NCI-H748 (cell line): ENCODE results near the gene SLC25A30.
"Not testable (repeated sequence)": the region's sequence is repeated elsewhere in the genome, so short reads cannot be mapped to it uniquely, and the experiment has no call there.

ENCODE experiments used
- DNase-seq: peaks from one replicate; lab custom pipeline; 2025; ENCODE audit not compliant: unreplicated experiment; lab: John Stamatoyannopoulos, UW

The SLC25A30 gene

GRCh38 chr13:45368571-45368970, 49.6 kb downstream of the SLC25A30 start:
- DNase-seq, result no peak

- DNase-seq, result no peak
Measured at GRCh38 chr13:45368005-45368404, 50.2 kb downstream of the SLC25A30 start.

GRCh38 chr13:45367358-45367757, 50.8 kb downstream of the SLC25A30 start:
- peak; percentile 68 for DNase-seq

- no peak for DNase-seq
Measured at GRCh38 chr13:45365558-45365885, 52.7 kb downstream of the SLC25A30 start.

GRCh38 chr13:45364876-45365557, 53.2 kb downstream of the SLC25A30 start:
- DNase-seq, result no peak

GRCh38 chr13:45362939-45363338, 55.2 kb downstream of the SLC25A30 start:
- no peak for DNase-seq

- DNase-seq, result no peak
Measured at GRCh38 chr13:45361596-45362206, 56.5 kb downstream of the SLC25A30 start.

GRCh38 chr13:45356966-45357672, 61.1 kb downstream of the SLC25A30 start:
- DNase-seq, result no peak

GRCh38 chr13:45353895-45354294, 64.3 kb downstream of the SLC25A30 start:
- DNase-seq, result no peak

- DNase-seq, result no peak
Measured at GRCh38 chr13:45352031-45352430, 66.1 kb downstream of the SLC25A30 start.

- DNase-seq, result no peak
Measured at GRCh38 chr13:45350152-45350551, 68.0 kb downstream of the SLC25A30 start.

- no peak for DNase-seq
Measured at GRCh38 chr13:45349438-45349837, 68.7 kb downstream of the SLC25A30 start.

- not testable (repeated sequence) for DNase-seq
Measured at GRCh38 chr13:45344064-45344463, 74.1 kb downstream of the SLC25A30 start.
